ENCODE data around the gene GRIK1.

GRIK1 gene

GRCh38 chr21:29642551-29643245 is 297.1 kb downstream of the GRIK1 start:
- no peak for DNase-seq (ENCODE audit: low read depth)

- no peak for DNase-seq (ENCODE audit: low read depth)
Observed at GRCh38 chr21:29641635-29642550, 297.9 kb downstream of the GRIK1 start.

DNA sequence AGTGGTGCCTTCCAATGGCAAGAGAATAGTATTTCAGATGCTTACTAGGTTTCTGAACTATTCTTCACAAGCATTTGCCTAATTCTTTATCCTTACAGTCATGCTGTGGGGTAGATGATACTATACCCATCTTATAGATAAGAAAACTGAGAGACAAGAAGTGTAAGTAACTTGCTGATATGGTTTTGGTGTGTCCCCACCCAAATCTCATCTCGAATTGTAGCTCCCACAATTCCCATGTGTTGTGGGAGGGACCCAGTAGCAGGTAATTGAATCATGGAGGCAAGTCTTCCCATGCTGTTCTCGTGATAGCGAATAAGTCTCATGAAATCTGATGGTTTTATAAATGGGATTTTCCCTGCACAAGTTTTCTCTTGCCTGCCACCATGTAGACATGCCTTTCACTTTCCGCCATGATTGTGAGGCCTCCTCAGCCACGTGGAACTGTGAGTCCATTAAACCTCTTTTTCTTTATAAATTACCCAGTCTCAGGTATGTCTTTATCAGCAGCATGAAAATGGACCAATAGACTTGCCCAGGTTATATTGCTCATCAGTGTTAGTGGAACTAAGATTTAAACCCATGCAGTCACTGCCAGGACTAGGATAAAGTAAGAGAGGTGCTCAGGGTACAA is 298.7 kb downstream of the GRIK1 start:
- DNase-seq (ENCODE audit: low read depth): no peak

- no peak for DNase-seq (ENCODE audit: low read depth)
Observed at GRCh38 chr21:29640080-29640508, 299.7 kb downstream of the GRIK1 start.

GRCh38 chr21:29639366-29640079 is 300.3 kb downstream of the GRIK1 start:
- no peak for DNase-seq (ENCODE audit: low read depth)

DNA sequence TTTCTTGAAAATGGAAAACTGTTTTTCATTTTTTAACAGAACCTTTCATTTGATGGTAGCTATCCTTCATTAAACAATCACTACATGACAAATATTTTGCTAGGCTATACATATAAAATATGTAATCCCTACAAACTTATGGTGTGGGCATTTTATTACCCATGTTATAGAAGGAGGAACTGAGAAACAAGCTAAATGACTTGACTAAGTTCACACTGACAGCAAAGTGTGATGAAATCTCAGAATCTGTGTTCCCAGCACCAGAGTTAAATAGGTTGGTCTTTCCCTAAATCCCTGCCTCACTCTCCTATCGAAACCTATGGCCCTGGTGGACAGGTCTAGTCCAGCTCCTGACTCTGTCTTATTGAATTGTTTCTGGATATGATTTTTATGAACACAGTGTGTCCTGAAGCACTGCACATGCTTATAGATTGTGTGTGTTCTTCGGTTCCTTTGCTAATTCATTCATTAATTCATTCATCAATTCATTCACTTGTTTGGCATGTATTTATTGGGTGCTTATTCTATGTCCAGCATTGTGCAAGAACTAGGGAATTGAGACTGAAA is 301.0 kb downstream of the GRIK1 start:
- no peak for DNase-seq (ENCODE audit: low read depth)

- no peak for DNase-seq (ENCODE audit: low read depth)
Observed at GRCh38 chr21:29638138-29638537, 301.7 kb downstream of the GRIK1 start.

DNA sequence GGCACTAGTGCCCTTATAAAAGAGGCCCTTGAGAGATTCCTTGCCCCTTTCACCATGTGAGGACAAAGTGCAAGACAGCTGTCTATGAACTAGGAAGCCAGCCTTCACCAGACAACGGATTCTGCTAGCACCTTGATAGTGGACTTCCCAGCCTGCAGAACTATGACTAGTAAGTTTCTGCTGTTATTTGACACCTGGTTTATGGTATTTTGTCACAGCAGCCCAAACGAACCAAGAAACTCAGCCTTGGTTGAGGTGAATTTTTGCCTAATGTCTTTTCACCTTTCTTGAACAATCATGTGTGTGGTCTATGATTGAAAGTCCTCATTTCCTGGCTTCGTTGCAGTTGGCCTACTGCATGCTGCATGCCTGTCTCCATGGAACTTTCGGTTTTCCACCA is 302.2 kb downstream of the GRIK1 start:
- no peak for DNase-seq (ENCODE audit: low read depth)

DNA sequence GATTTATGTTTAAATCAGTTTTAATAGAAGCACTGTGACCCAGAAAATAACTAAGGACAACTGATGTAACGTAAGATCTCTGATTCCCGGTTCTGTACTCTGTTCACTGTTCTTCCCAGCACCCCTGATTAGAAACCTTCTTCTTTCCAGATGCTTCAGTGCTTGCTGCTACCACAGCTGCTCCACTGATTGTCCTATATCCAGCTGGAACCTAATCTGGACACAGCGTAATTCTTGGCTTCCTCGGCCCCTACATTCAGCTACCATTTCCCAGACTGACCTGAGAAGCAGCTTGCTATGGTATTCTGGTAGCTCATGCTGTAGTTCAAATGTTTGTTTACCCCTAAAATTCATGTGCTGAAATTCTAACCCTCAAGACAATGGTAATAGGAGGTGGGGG is 302.7 kb downstream of the GRIK1 start:
- no peak for DNase-seq (ENCODE audit: low read depth)

GRCh38 chr21:29634418-29634817 is 305.4 kb downstream of the GRIK1 start:
- no peak for DNase-seq (ENCODE audit: low read depth)

GRCh38 chr21:29633756-29634155 is 306.0 kb downstream of the GRIK1 start:
- DNase-seq (ENCODE audit: low read depth): no peak

DNA sequence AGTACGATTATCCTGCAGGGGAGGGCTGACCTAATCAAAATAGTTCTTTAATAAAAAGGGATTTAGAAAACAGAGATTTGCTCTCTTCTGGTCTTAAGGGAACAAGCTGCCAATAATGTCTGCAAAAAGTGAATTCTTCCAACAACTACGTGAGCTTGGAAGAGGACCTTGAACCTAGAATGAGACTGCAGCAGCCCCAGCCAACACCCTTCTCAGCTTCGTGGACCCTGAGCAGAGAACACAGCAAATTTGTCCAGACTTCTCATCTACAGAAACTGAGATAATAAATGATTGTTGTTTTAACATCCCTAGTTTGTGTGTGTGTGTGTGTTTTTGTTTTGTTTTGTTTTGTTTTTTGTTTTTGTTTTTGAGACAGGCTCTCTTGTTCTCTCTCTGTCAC is 309.4 kb downstream of the GRIK1 start:
- DNase-seq (ENCODE audit: low read depth): no peak

DNA sequence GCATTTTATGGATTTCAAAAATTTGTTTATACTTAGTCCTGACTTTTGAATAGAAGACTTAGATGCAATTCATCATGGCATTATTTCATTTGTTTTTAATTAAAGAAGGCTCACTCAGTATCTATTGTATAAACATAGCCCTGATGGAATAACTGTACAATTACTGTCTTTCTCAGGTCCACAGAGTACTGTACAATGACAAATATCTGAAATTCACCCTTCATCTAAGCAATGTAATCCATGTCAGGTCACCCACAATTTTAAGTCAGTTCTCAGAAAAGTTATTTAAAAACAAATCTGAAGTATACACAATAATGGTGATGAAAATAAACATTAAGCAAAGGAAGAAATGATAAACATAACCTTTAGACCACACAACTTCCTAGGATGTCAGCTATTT is 311.9 kb downstream of the GRIK1 start:
- DNase-seq (ENCODE audit: low read depth): no peak

GRCh38 chr21:29626801-29627470 is 312.9 kb downstream of the GRIK1 start:
- no peak for DNase-seq (ENCODE audit: low read depth)

DNA sequence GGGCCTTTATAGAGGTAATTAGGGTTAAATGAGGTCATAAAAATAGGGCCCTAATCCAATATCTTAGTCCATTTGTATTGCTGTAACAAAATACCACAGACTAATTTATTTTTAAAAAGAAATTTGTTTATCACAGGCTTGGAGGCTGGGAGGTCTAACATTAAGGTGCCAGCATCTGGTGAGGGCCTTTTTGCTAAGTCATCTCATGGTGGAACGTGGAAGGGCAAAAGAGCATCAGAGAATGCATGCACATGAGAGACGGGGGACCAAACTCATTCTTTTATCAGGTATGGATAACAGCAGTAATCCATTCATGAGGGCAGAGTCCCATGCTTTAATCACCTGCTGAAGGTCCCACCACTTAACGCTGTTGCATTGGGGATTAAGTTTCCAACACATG is 313.8 kb downstream of the GRIK1 start:
- no peak for DNase-seq (ENCODE audit: low read depth)

- DNase-seq (ENCODE audit: low read depth): no peak
Observed at GRCh38 chr21:29624776-29625175, 315.0 kb downstream of the GRIK1 start.

DNA sequence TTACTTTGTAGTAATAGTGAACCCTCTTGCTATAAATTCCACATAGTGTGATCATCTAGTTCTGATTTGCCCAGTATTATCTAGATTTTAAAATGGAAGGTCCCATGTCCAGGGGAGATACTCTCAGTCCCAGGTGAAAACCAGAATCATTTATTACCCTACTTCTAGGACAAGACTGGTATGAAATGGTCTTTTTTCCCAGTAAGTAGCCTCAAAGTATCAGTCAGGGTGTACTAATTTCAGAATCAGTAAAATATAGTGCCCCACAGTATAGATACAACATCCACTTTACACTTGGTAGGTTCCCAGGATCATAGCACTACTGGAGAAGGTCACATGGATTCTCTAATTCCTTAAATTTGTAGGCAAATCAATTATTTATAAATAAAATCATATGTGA is 318.3 kb downstream of the GRIK1 start:
- DNase-seq (ENCODE audit: low read depth): no peak

DNA sequence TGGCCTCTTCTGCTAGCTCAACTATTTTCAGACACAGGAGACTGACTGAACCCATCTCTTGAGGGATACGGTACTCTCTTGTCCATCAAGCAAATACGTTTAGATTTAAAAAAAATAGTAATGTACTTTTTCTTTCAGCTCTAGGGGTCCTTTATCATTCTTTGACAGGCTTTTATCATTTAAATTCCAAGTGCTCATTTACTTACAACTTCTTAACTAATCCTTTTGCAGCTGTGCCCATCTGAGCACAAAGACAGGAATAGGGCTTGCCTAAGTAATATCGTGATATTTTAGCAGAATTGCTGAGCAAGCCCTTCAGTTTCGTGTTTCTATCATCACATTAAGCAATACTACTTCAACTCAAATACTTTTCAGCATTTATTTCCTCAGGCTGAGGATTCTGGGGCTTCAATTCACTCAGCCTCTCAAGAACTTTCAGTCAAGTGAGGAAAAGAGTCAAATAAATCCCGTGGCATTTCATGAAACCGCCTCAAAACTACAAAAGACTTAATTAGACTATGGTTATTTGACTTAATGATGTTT is 323.5 kb downstream of the GRIK1 start:
- no peak for DNase-seq (ENCODE audit: low read depth)

DNA sequence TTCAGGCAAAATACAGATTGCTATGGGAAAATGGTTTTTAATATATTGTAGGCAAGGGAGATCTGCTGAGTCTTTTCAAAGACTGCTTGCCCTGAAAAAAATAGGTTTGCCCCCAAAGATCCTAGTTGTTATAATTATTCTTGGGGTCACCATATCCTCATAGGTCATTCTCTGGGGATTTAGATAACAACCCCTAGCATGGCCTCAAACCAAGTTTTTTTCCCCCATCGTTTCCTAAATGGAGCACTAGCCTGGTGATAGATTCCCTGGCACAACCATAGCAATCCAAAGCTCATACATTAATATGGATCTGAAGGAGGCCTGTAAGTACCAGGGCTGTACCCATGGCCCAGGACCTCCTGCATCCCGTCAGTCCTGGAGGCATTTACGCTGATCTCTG is 325.9 kb downstream of the GRIK1 start:
- no peak for DNase-seq (ENCODE audit: low read depth)

- no peak for DNase-seq (ENCODE audit: low read depth)
Observed at GRCh38 chr21:29613021-29613420, 326.8 kb downstream of the GRIK1 start.

GRCh38 chr21:29610779-29611360 is 328.9 kb downstream of the GRIK1 start:
- DNase-seq (ENCODE audit: low read depth): no peak

Measured in iris pigment epithelial cell (primary cell).